GM21619 (cell line): ENCODE results near the gene MAN2B2.
"Not testable (repeated sequence)": the region's sequence is repeated elsewhere in the genome, so short reads cannot be mapped to it uniquely, and the experiment has no call there.

Experiments used
- ATAC-seq: cut with Tn5 transposase; IDR thresholded peaks from one replicate; pipeline ENCODE4 v1.9.1; 2021; ENCODE audit not compliant: unreplicated experiment

MAN2B2 gene

GRCh38 chr4:6665320-6665654 lies 90.3 kb downstream of the MAN2B2 start:
- ATAC-seq = no peak

DNA sequence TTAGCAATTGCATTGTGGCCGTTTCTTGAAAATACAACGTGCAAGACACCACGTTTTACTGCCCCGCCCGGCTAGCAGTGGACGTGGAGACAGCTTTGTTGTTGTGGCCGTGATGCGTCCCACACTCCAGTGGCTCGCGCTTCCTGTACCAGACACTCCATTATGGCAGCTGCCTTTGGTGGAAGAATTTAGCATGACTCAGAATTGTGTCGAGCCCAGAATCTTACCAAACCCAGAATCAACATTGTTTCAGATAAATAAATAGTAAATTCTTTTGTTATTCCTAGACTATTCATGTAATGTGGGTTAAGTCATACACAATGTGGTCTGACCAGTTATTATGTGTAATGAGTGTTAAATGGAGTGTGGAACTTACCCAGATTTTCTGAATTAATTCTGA lies 93.4 kb downstream of the MAN2B2 start:
- ATAC-seq = no peak

GRCh38 chr4:6671648-6672047 lies 96.7 kb downstream of the MAN2B2 start:
- no peak for ATAC-seq

GRCh38 chr4:6672131-6672530 lies 97.1 kb downstream of the MAN2B2 start:
- ATAC-seq = no peak

DNA sequence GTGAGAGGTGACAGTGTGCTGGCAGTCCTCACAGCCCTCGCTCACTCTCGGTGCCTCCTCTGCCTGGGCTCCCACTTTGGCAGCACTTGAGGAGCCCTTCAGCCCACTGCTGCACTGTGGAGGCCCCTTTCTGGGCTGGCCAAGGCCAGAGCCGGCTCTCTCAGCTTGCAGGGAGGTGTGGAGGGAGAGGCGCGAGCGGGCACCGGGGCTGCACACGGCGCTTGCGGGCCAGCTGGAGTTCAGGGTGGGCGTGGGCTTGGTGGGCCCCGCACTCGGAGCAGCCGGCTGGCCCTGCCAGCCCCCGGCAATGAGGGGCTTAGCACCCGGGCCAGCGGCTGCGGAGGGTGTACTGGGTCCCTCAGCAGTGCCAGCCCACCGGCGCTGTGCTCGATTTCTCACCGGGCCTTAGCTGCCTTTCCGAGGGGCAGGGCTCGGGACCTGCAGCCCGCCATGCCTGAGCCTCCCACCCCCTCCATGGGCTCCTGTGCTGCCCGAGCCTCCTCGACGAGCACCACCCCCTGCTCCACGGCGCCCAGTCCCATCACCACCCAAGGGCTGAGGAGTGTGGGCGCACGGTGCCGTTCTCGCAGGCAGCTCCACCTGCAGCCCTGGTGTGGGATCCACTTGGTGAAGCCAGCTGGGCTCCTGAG lies 97.7 kb downstream of the MAN2B2 start:
- ATAC-seq = not testable (repeated sequence)
